ENCODE measurements around the gene DDX24. TPM values are rescaled to one million over a fixed set of nuclear protein-coding genes. Genes with fewer than 3 reads are reported as not detected.
A peak's percentile ranks its signal among the peaks of the same experiment; 100 is the strongest.

The DDX24 gene
- total RNA-seq, 1 experiment from 2014 or later, result 135 TPM

DNA sequence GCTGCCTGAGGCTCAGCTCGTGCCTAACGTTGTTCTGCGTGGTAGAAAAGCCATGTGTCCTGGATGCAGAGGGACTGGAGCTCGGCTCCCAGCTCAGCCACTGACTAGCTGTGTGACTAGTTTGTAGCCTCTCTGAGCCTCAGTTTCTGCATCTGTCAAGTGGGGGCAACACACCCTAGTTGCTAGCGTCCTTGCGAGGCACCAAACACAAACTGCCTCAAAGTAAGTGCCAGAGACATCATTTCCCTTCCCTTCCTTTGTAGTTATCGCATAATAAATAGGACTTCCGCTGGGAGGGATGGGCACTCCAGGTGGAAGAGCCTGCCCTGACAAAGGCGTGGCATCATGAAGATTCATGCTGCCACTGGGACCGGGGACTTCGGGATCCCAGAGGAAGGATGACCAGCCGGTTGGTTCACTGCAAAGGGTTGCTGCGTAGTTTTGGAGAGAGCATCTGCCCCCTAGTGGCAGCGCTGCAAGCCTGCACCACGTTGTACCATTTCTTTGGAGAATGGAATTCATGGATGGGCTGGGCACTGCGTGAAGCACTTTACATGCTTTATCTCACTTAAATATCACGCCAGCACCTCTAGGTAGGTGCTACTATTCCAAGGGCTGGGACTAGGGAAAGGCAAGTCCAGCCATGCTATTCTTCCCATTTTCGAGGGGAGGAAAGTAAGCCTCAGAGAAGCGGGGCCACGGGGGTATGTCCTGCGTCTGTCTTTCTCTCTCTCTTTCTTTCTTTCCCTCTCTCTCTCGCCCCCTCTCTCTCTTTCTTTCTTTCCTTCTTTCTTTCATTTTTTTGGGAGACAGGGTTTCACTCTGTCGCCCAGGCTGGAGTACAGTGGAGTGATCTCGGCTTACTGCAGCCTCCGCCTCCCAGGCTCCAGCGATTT, 79.3 kb downstream of the DDX24 start:
- intact Hi-C loops (cut with micrococcal nuclease), result loop anchor here (1.0 to 2.0 kb wide), 2 partner anchors 62 to 347 kb away; no protein-coding TSS in a partner anchor
- no TSS peak for BruUV-seq (replicated peaks)

DNA sequence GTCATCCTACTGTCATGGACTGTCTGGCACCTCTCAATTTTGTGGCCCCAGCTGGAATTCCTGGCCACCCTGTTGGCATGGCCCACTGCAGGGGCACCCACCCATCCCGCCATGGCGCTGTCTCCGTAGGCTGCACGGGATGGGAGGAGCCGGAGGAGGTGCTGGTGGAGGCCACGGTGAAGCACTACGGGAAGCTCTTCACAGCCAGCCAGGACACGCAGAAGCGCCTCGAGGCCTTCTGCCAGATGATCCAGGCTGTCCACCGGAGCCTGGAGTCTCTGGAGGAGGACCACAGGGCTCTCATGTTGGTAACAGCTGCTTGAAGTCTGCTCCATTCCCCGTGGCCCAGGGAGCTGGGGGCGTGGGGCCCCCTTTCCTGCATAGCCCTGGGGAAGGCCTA, 80.0 kb downstream of the DDX24 start:
- no peaks in the 10 kb centered on the region for H3K9me3 Mint-ChIP-seq (ENCODE audit: unreplicated experiment)
- POLR2A ChIA-PET, result no interaction called here
- no peak overlapping the region for H3K4me3 Mint-ChIP-seq (ENCODE audit: unreplicated experiment)
- BruUV-seq (replicated peaks), result no TSS peak
- no peak for DNase-seq (ENCODE audit: unreplicated experiment)
- H3K27ac Mint-ChIP-seq (ENCODE audit: low read depth, unreplicated experiment), result no peak overlapping the region
- TF ChIP-seq, protein P1, sequence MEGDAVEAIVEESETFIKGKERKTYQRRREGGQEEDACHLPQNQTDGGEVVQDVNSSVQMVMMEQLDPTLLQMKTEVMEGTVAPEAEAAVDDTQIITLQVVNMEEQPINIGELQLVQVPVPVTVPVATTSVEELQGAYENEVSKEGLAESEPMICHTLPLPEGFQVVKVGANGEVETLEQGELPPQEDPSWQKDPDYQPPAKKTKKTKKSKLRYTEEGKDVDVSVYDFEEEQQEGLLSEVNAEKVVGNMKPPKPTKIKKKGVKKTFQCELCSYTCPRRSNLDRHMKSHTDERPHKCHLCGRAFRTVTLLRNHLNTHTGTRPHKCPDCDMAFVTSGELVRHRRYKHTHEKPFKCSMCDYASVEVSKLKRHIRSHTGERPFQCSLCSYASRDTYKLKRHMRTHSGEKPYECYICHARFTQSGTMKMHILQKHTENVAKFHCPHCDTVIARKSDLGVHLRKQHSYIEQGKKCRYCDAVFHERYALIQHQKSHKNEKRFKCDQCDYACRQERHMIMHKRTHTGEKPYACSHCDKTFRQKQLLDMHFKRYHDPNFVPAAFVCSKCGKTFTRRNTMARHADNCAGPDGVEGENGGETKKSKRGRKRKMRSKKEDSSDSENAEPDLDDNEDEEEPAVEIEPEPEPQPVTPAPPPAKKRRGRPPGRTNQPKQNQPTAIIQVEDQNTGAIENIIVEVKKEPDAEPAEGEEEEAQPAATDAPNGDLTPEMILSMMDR (IDR thresholded peaks at IDR 0.05; ENCODE audit: unreplicated experiment), result no peak
- H3K36me3 Mint-ChIP-seq (ENCODE audit: insufficient read depth, unreplicated experiment), result no peaks in the 10 kb centered on the region
- CTCF ChIA-PET, result interaction anchor here (0.6 to 1.5 kb wide), 20 partner anchors 10 to 1463 kb away, joined by 3 to 29 read pairs (median 4); no protein-coding TSS in a partner anchor
- H3K27me3 Mint-ChIP-seq (ENCODE audit: insufficient read depth, unreplicated experiment), result peaks cover 12% of the 10 kb centered on the region
- peaks cover 8% of the 10 kb centered on the region for H3K4me1 Mint-ChIP-seq (ENCODE audit: insufficient read depth, unreplicated experiment)
- intact Hi-C loops (cut with micrococcal nuclease), result loop anchor here (1.0 to 2.0 kb wide), 2 partner anchors 62 to 346 kb away; no protein-coding TSS in a partner anchor

More for the DNA sequence above, 79.3 kb downstream of the DDX24 start:
- peak; percentile 63 for DNase-seq (ENCODE audit: unreplicated experiment)
- Mint-ChIP-seq H3K27me3 (ENCODE audit: insufficient read depth, unreplicated experiment) (peaks cover 12% of the 10 kb centered on the region), H3K9me3 (ENCODE audit: unreplicated experiment) (no peaks in the 10 kb centered on the region), H3K27ac (ENCODE audit: low read depth, unreplicated experiment) (no peak overlapping the region), H3K4me1 (ENCODE audit: insufficient read depth, unreplicated experiment) (peaks cover 5% of the 10 kb centered on the region), H3K36me3 (ENCODE audit: insufficient read depth, unreplicated experiment) (no peaks in the 10 kb centered on the region), H3K4me3 (ENCODE audit: unreplicated experiment) (no peak overlapping the region)
- ChIA-PET POLR2A (interaction anchor here (0.7 kb wide), 1 partner anchor 39 kb away, joined by 3 read pairs; no protein-coding TSS in a partner anchor), CTCF (interaction anchor here (0.6 to 4.1 kb wide), 30 partner anchors 10 to 1857 kb away, joined by 3 to 29 read pairs (median 4); no protein-coding TSS in a partner anchor)
- TF ChIP-seq, protein P1 (IDR thresholded peaks at IDR 0.05; ENCODE audit: unreplicated experiment), result peak; percentile 88

DNA sequence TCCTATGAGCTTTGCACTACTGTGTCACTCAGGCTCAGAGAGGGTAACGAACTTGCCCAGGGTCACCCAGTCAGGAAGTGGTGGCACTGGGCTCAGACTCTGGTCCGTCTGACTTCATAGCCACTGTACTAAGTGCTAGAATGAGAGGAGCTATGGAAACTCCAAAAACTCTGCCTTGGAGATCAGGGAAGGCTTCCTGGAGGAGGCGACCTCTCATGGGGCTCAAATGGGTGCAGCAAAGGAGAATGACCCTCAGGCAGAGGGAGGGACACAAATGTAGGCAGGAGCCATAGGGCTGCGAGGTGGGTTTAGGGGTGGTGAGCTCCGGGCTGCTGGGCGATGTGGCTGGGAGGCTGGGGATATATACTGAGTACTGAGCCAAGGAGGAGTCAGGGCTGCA, 80.7 kb downstream of the DDX24 start:
- DNase-seq (ENCODE audit: unreplicated experiment), result no peak
- ChIA-PET POLR2A (no interaction called here), CTCF (interaction anchor here (0.6 to 1.7 kb wide), 14 partner anchors 9 to 1464 kb away, joined by 3 to 29 read pairs (median 5); no protein-coding TSS in a partner anchor)
- no peaks in the 10 kb centered on the region for H3K9me3 Mint-ChIP-seq (ENCODE audit: unreplicated experiment)
- BruUV-seq (replicated peaks), result no TSS peak
- H3K4me1 Mint-ChIP-seq (ENCODE audit: insufficient read depth, unreplicated experiment), result peaks cover 14% of the 10 kb centered on the region
- H3K27me3 Mint-ChIP-seq (ENCODE audit: insufficient read depth, unreplicated experiment), result peaks cover 12% of the 10 kb centered on the region
- no peak overlapping the region for H3K4me3 Mint-ChIP-seq (ENCODE audit: unreplicated experiment)
- H3K36me3 Mint-ChIP-seq (ENCODE audit: insufficient read depth, unreplicated experiment), result no peaks in the 10 kb centered on the region
- TF ChIP-seq, protein P1 (IDR thresholded peaks at IDR 0.05; ENCODE audit: unreplicated experiment), result no peak
- intact Hi-C loops (cut with micrococcal nuclease), result loop anchor here (2.0 kb wide), 1 partner anchor 345 kb away; no protein-coding TSS in a partner anchor
- H3K27ac Mint-ChIP-seq (ENCODE audit: low read depth, unreplicated experiment), result no peak overlapping the region

DNA sequence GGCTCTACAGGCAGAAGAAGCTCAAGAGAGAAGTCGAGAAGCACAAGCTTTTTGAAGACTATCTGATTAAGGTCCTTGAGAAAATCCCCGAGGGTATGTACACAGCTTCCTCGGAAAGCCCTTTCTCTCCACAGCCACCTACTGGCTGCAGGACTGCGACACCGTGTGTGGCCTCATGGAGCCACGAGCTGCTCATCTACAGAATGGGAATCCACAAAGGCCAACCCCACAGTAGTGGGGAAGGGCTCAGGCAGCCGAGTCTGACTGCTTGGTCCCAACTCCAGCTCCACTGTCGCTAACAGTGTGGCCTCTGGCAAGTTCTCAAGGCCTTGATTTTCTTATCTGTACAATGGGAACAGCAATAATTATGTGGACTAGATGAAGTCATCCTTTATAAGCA, 81.4 kb downstream of the DDX24 start:
- Mint-ChIP-seq H3K9me3 (ENCODE audit: unreplicated experiment) (no peaks in the 10 kb centered on the region), H3K27ac (ENCODE audit: low read depth, unreplicated experiment) (no peak overlapping the region), H3K27me3 (ENCODE audit: insufficient read depth, unreplicated experiment) (peaks cover 12% of the 10 kb centered on the region), H3K36me3 (ENCODE audit: insufficient read depth, unreplicated experiment) (no peaks in the 10 kb centered on the region), H3K4me3 (ENCODE audit: unreplicated experiment) (no peak overlapping the region), H3K4me1 (ENCODE audit: insufficient read depth, unreplicated experiment) (peaks cover 19% of the 10 kb centered on the region)
- ChIA-PET POLR2A (interaction anchor here (0.6 kb wide), 1 partner anchor 420 kb away, joined by 3 read pairs; no protein-coding TSS in a partner anchor), CTCF (interaction anchor here (0.6 to 1.7 kb wide), 9 partner anchors 8 to 679 kb away, joined by 3 to 11 read pairs (median 5); no protein-coding TSS in a partner anchor)
- TF ChIP-seq, protein P1 (IDR thresholded peaks at IDR 0.05; ENCODE audit: unreplicated experiment), result no peak
- BruUV-seq (replicated peaks), result no TSS peak
- intact Hi-C loops (cut with micrococcal nuclease), result no loop called here
- DNase-seq (ENCODE audit: unreplicated experiment), result no peak
